ENCODE measurements around the gene DVL1.
"Not testable (repeated sequence)": the region's sequence is repeated elsewhere in the genome, so short reads cannot be mapped to it uniquely, and the experiment has no call there.

Gene DVL1

GRCh38 chr1:1349256-1350012 lies at the start of gene DVL1:
Gene DVL1, minus strand, starts transcription at chr1:1349418. Its CDS starts 353 bp downstream, at chr1:1349065.
- DNase-seq, result peak; percentile 71 to 77

- DNase-seq, result no peak
Observed at GRCh38 chr1:1398677-1399186, 49.5 kb upstream of the DVL1 start.

- no peak for DNase-seq
Observed at GRCh38 chr1:1397839-1398523, 48.8 kb upstream of the DVL1 start.

GRCh38 chr1:1395166-1395565 lies 45.9 kb upstream of the DVL1 start:
- no peak for DNase-seq

- DNase-seq, result no peak
Observed at GRCh38 chr1:1394116-1394515, 44.9 kb upstream of the DVL1 start.

- DNase-seq, result no peak
Observed at GRCh38 chr1:1393428-1393827, 44.2 kb upstream of the DVL1 start.

GRCh38 chr1:1393014-1393413 lies 43.8 kb upstream of the DVL1 start:
- DNase-seq, result no peak

- DNase-seq, result no peak
Observed at GRCh38 chr1:1391225-1391624, 42.0 kb upstream of the DVL1 start.

- DNase-seq, result no peak
Observed at GRCh38 chr1:1390675-1391074, 41.5 kb upstream of the DVL1 start.

- DNase-seq, result no peak
Observed at GRCh38 chr1:1388078-1388472, 38.9 kb upstream of the DVL1 start.

- DNase-seq, result no peak
Observed at GRCh38 chr1:1387098-1388077, 38.2 kb upstream of the DVL1 start.

- no peak for DNase-seq
Observed at GRCh38 chr1:1385931-1386330, 36.7 kb upstream of the DVL1 start.

- DNase-seq, result not testable (repeated sequence)
Observed at GRCh38 chr1:1385339-1385738, 36.1 kb upstream of the DVL1 start.

- DNase-seq, result no peak
Observed at GRCh38 chr1:1381294-1381693, 32.1 kb upstream of the DVL1 start.

GRCh38 chr1:1380860-1381259 lies 31.6 kb upstream of the DVL1 start:
- DNase-seq, result no peak

- DNase-seq, result no peak
Observed at GRCh38 chr1:1377540-1378205, 28.5 kb upstream of the DVL1 start.

GRCh38 chr1:1376551-1377226 lies 27.5 kb upstream of the DVL1 start:
- DNase-seq, result no peak

- peak; percentile 95 to 97 for DNase-seq
Observed at GRCh38 chr1:1374929-1375662, 25.9 kb upstream of the DVL1 start, which contains the start of gene AURKAIP1. Gene AURKAIP1, minus strand, starts transcription at chr1:1375207. Its CDS starts 451 bp downstream, at chr1:1374756.

GRCh38 chr1:1374589-1374928 lies 25.3 kb upstream of the DVL1 start:
- DNase-seq, result no peak

- DNase-seq, result no peak
Observed at GRCh38 chr1:1373815-1374588, 24.8 kb upstream of the DVL1 start.
